Coronary artery (tissue), 2 donors: ENCODE results near the gene UBE2V1.
"Not testable (repeated sequence)": the region's sequence is repeated elsewhere in the genome, so short reads cannot be mapped to it uniquely, and the experiment has no call there.

ENCODE experiments used
- DNase-seq: peaks from one replicate; pipeline ENCODE4 v3.0.0-alpha.2; 2017; ENCODE audit warnings: low spot score
- H3K27ac ChIP-seq, 2 donors: fragments of 200-600 bp; sonication (generic); one replicate each; pipeline ENCODE4 v1.5.1; 2016 to 2019
- H3K4me3 ChIP-seq: fragments of 200-600 bp; sonication (generic); 2 replicates; pipeline ENCODE4 v1.5.1; 2016; ENCODE audit warnings: mild to moderate bottlenecking, moderate library complexity
- CTCF ChIP-seq: fragments of 200-600 bp; sonication (generic); IDR thresholded peaks from one replicate; pipeline ENCODE4 v1.5.1; 2019; ENCODE audit warnings: antibody characterized with exemption

UBE2V1 gene

DNA sequence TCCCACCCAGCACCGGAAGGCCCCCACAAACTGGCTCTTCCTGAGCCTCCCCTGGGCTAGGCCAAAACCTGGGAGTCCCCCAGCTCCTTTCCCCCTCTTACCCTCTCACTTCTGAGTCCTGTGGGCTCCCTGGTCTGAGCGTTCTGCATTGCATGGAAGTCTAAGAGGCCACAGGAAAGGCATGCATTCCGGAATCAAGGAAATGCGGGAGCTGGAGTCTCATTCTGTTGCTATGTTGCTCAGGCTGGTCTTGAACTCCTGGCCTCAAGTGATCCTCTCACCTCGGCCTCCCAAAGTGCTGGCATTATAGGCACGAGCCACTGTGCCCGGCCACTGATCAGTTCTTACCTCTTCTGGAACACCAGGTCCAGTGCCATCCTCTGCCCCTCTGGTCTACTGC is 45.9 kb downstream of the UBE2V1 start:
- no peak for TF ChIP-seq CTCF
- H3K4me3 ChIP-seq = no peak overlapping the region
- no peak overlapping the region for H3K27ac ChIP-seq
- no peak for DNase-seq

DNA sequence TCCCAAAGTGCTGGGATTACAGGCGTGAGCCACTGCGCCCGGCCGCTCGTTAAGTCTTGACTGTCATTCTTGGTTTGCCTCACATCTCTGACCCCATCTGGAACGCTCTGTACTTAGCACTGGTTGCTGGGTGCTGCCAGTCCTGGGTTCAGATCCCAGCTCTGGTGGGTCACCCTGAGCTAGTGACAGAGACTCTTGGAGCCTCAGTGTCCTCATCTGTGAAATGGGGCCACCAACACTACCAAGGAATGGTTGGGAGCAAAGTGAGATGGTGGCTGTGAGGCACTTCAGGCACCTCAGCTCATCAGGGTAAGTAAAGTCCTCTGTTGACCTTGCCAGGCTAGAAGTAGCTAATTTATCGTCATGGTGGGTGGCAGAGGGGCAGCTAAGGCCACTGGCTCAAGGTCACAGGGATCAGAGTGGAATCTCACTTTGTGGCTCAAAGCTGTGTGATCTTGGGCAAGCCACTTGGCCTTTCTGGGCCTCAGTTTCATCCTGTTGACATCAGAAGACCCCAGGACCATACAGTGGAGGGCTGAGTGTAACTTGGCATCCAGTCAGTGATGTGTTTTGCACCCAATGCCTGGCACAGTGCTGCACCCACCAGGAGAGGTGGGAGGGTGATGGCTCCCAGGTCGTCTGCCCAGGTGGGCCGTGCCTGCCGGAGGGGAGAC is 46.7 kb downstream of the UBE2V1 start:
- DNase-seq = no peak
- no peak for TF ChIP-seq CTCF
- no peak overlapping the region for H3K4me3 ChIP-seq
- H3K27ac ChIP-seq = no peak overlapping the region

- no peak for TF ChIP-seq CTCF
- no peak overlapping the region for H3K27ac ChIP-seq
- no peak for DNase-seq
- H3K4me3 ChIP-seq = no peak overlapping the region
These were observed 47.7 kb downstream of the UBE2V1 start for GRCh38 chr20:50065325-50065615.

DNA sequence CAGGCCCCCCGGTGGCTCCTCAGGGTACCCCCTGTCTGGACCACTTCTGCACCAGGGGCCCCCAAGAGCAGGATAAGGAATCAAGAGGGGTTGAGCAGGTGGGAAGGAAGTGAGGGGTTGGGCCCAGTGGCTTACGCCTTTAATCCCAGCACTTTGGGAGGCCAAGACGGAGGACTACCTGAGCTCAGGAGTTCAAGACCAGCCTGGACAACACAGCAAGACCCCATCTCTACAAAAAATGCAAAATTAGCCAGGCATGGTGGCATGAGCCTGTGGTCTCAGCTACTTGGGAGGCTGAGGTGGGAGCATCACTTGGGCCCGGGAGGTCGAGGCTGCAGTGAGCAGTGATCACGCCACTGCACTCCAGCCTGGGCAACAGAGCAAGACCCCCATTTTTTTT is 49.2 kb downstream of the UBE2V1 start:
- not testable (repeated sequence) for H3K27ac ChIP-seq, DNase-seq, H3K4me3 ChIP-seq

DNA sequence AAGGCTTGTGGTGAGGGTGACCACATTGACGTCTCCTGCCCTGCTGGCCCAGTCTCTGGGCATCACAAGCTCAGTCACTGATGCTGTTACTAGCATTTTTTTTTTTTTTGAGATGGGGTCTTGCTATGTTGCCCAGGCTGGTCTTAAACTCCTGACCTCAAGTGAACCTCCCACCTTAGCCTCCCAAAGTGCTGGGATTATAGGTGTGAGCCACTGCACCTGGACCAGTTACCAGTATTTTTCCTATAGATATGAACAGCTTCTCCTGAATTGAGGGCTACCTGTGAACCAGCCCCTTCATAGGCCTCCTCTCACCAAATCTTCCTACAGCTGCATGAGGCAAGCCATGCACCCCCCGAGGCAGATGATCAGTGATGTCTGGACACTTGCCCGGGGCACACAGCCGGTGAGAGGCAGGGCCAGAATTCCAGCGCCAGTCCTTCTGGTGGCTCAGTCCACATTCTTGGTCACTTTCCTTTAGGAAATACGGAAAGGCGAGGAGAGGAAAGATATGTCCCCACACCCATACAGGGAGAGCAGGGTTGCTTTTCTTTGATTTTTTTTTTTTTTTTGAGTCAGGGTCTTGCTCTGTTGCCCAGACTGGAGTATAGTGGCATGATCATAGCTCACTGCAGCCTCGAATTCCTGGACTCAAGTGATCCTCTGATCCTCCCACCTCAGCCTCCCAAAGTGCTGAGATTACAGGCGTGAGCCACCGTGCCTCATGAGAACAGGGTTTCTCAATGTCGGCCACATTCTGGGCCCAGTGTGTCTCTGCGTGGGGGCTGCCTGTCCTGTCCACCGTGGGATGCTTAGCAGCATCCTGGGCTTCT is 50.7 kb downstream of the UBE2V1 start:
- no peak for DNase-seq
- no peak overlapping the region for H3K4me3 ChIP-seq
- H3K27ac ChIP-seq = no peak overlapping the region
- TF ChIP-seq CTCF = no peak

DNA sequence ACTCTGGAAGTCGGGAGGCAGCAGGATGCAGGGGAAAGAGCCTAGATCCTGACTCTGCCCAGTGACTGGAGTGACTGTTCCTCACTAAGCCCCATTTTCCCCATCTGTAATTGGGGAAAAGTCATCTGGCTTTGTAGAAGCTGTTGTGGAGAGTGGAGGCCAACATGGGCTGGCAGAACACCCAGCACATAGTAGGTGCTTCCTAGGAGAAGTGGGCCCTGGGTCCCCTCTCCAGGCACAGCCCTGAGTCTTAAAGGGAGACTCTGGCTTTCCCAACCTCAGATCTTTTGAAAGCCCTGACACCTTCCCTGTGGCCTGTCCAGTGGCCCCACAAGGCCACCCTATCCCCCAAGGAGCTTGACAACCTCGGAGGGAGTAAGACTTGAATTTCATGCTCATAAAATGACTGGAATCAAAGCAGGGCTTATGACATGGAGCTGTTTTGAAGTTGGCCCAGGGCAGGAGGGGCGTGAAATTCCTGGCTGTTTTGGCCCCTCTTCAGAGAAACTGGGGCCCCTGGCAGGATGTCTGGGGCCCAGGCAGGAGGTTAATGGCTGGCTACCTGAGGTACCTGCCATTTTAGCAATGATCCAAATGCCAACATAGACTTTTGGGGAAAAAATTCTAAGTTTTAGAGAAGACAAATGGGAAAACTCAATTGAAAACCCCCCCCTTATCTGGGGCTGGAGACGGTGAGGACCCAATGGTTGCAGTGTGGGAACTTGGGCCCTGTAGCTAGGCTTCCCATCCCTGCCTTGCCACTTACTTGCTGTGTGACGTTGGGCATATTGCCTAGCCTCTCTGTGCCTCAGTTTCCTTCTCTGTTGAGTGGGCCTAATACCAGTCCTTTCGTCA is 51.6 kb downstream of the UBE2V1 start:
- Histone ChIP-seq H3K4me3 (no peak overlapping the region), H3K27ac (no peak overlapping the region)
- TF ChIP-seq CTCF = no peak
- no peak for DNase-seq

- no peak overlapping the region for H3K27ac ChIP-seq
- DNase-seq = no peak
- TF ChIP-seq CTCF = no peak
- H3K4me3 ChIP-seq = no peak overlapping the region
These were observed 54.1 kb downstream of the UBE2V1 start for GRCh38 chr20:50058662-50059402.
